Measurements from ENCODE around the gene DSTN. TPM values are rescaled to one million over a fixed set of nuclear protein-coding genes. Genes with fewer than 3 reads are reported as not detected.

The DSTN gene
- total RNA-seq, 1 donor from 2014 or later, result 20.1 TPM

- Mint-ChIP-seq H3K4me1 (no peaks in the 10 kb centered on the region), H3K27me3 (no peaks in the 10 kb centered on the region), H3K4me3 (no peak overlapping the region), H3K36me3 (ENCODE audit: low read depth) (peaks cover 57% of the 10 kb centered on the region), H3K27ac (no peak overlapping the region), H3K9me3 (no peaks in the 10 kb centered on the region)
- intact Hi-C loops (cut with micrococcal nuclease), result no loop called here
- TF ChIP-seq CTCF (IDR thresholded peaks at IDR 0.05), result no peak
- ChIA-PET CTCF (no interaction called here), POLR2A (no interaction called here)
- ATAC-seq (ENCODE audit: low read depth) (no peak), DNase-seq (peak; percentile 11)
Measured at GRCh38 chr20:17624070-17624469, 54.2 kb downstream of the DSTN start.

- ChIA-PET POLR2A (interaction anchor here (1.0 kb wide), 1 partner anchor 10 kb away, joined by 3 read pairs; no protein-coding TSS in a partner anchor), CTCF (no interaction called here)
- no peak overlapping the region for H3K27ac Mint-ChIP-seq
- peaks cover 52% of the 10 kb centered on the region for H3K36me3 Mint-ChIP-seq (ENCODE audit: low read depth)
- no peaks in the 10 kb centered on the region for H3K9me3 Mint-ChIP-seq
- H3K4me1 Mint-ChIP-seq, result no peaks in the 10 kb centered on the region
- no peak for ATAC-seq (ENCODE audit: low read depth)
- H3K4me3 Mint-ChIP-seq, result no peak overlapping the region
- TF ChIP-seq CTCF (IDR thresholded peaks at IDR 0.05), result no peak
- intact Hi-C loops (cut with micrococcal nuclease), result no loop called here
- DNase-seq, result peak; percentile 9
- no peaks in the 10 kb centered on the region for H3K27me3 Mint-ChIP-seq
Measured at GRCh38 chr20:17624551-17625245, 54.8 kb downstream of the DSTN start.

GRCh38 chr20:17625246-17626051 is 55.6 kb downstream of the DSTN start:
- POLR2A ChIA-PET, result interaction anchor here (1.0 kb wide), 1 partner anchor 10 kb away, joined by 3 read pairs; no protein-coding TSS in a partner anchor
- ATAC-seq (ENCODE audit: low read depth), result no peak
- intact Hi-C loops (cut with micrococcal nuclease), result no loop called here
- Mint-ChIP-seq H3K27ac (no peak overlapping the region), H3K27me3 (no peaks in the 10 kb centered on the region), H3K9me3 (no peaks in the 10 kb centered on the region), H3K4me3 (no peak overlapping the region), H3K4me1 (no peaks in the 10 kb centered on the region), H3K36me3 (ENCODE audit: low read depth) (peaks cover 50% of the 10 kb centered on the region)
- DNase-seq, result peak; percentile 9
- no peak for TF ChIP-seq CTCF (IDR thresholded peaks at IDR 0.05)
- CTCF ChIA-PET, result no interaction called here

- Mint-ChIP-seq H3K27ac (no peak overlapping the region), H3K4me3 (no peak overlapping the region), H3K27me3 (no peaks in the 10 kb centered on the region), H3K36me3 (ENCODE audit: low read depth) (peaks cover 49% of the 10 kb centered on the region), H3K9me3 (no peaks in the 10 kb centered on the region), H3K4me1 (no peaks in the 10 kb centered on the region)
- no peak for DNase-seq
- CTCF ChIA-PET, result no interaction called here
- POLR2A ChIA-PET, result no interaction called here
- no peak for ATAC-seq (ENCODE audit: low read depth)
- TF ChIP-seq CTCF (IDR thresholded peaks at IDR 0.05), result no peak
- intact Hi-C loops (cut with micrococcal nuclease), result no loop called here
Measured at GRCh38 chr20:17626217-17627007, 56.5 kb downstream of the DSTN start.
